Dendritic cell treated with granulocyte-macrophage colony-stimulating factor and Interleukin-4, amounts not matched to agents 40 ng/mL and 50 ng/mL, for 4 days (primary cell): Measurements from ENCODE around the gene SP110.

Experiments used
- H3K27ac Mint-ChIP-seq: one replicate; pipeline ENCODE4 v1.8.0; 2022; ENCODE audit warnings: mild to moderate bottlenecking, mixed read lengths
- H3K27me3 Mint-ChIP-seq: one replicate; pipeline ENCODE4 v1.8.0; 2022; ENCODE audit warnings: mild to moderate bottlenecking, mixed read lengths
- H3K36me3 Mint-ChIP-seq: one replicate; pipeline ENCODE4 v1.8.0; 2022; ENCODE audit warnings: low read depth, mixed read lengths
- H3K4me1 Mint-ChIP-seq: one replicate; pipeline ENCODE4 v1.8.0; 2022; ENCODE audit warnings: low read depth, mixed read lengths
- H3K4me3 Mint-ChIP-seq: one replicate; pipeline ENCODE4 v1.8.0; 2022; ENCODE audit warnings: mild to moderate bottlenecking, moderate library complexity, mixed read lengths
- H3K9me3 Mint-ChIP-seq: one replicate; pipeline ENCODE4 v1.8.0; 2022; ENCODE audit warnings: mixed read lengths
- intact Hi-C: fragments of 100-400 bp; cut with micrococcal nuclease; formaldehyde crosslinking; loops from one replicate; pipeline ENCODE4 v1.15.0; 2022

SP110 gene

GRCh38 chr2:230209422-230210051 is 10.2 kb downstream of the SP110 start:
- H3K4me3 Mint-ChIP-seq = no peak overlapping the region
- H3K27ac Mint-ChIP-seq = no peak overlapping the region
- no peaks in the 10 kb centered on the region for H3K27me3 Mint-ChIP-seq
- intact Hi-C loops = loop anchor here (5.0 kb wide), 1 partner anchor 213 kb away; no protein-coding TSS in a partner anchor
- H3K9me3 Mint-ChIP-seq = no peaks in the 10 kb centered on the region
- peaks cover 27% of the 10 kb centered on the region for H3K4me1 Mint-ChIP-seq
- peaks cover 57% of the 10 kb centered on the region for H3K36me3 Mint-ChIP-seq

GRCh38 chr2:230208576-230208975 is 11.2 kb downstream of the SP110 start:
- H3K9me3 Mint-ChIP-seq = no peaks in the 10 kb centered on the region
- H3K27ac Mint-ChIP-seq = no peak overlapping the region
- peaks cover 28% of the 10 kb centered on the region for H3K4me1 Mint-ChIP-seq
- peaks cover 57% of the 10 kb centered on the region for H3K36me3 Mint-ChIP-seq
- intact Hi-C loops = loop anchor here (5.0 kb wide), 1 partner anchor 214 kb away; no protein-coding TSS in a partner anchor
- H3K4me3 Mint-ChIP-seq = no peak overlapping the region
- no peaks in the 10 kb centered on the region for H3K27me3 Mint-ChIP-seq

- intact Hi-C loops = loop anchor here (5.0 kb wide), 1 partner anchor 217 kb away; no protein-coding TSS in a partner anchor
- Mint-ChIP-seq H3K27me3 (no peaks in the 10 kb centered on the region), H3K27ac (peak overlapping the region; percentile 9), H3K4me1 (peaks cover 35% of the 10 kb centered on the region), H3K36me3 (peaks cover 51% of the 10 kb centered on the region), H3K4me3 (no peak overlapping the region), H3K9me3 (peaks cover 7% of the 10 kb centered on the region)
These were observed 14.1 kb downstream of the SP110 start for GRCh38 chr2:230205721-230206120.

GRCh38 chr2:230205034-230205433 is 14.8 kb downstream of the SP110 start:
- intact Hi-C loops = loop anchor here (5.0 kb wide), 1 partner anchor 217 kb away; no protein-coding TSS in a partner anchor
- no peak overlapping the region for H3K4me3 Mint-ChIP-seq
- H3K27me3 Mint-ChIP-seq = no peaks in the 10 kb centered on the region
- H3K4me1 Mint-ChIP-seq = peaks cover 35% of the 10 kb centered on the region
- H3K9me3 Mint-ChIP-seq = peaks cover 7% of the 10 kb centered on the region
- H3K36me3 Mint-ChIP-seq = peaks cover 58% of the 10 kb centered on the region
- H3K27ac Mint-ChIP-seq = no peak overlapping the region

- intact Hi-C loops = no loop called here
- H3K27ac Mint-ChIP-seq = peak overlapping the region; percentile 34
- H3K36me3 Mint-ChIP-seq = peaks cover 76% of the 10 kb centered on the region
- H3K27me3 Mint-ChIP-seq = no peaks in the 10 kb centered on the region
- H3K4me1 Mint-ChIP-seq = peaks cover 35% of the 10 kb centered on the region
- no peak overlapping the region for H3K4me3 Mint-ChIP-seq
- H3K9me3 Mint-ChIP-seq = peaks cover 7% of the 10 kb centered on the region
These were observed 16.6 kb downstream of the SP110 start for GRCh38 chr2:230203110-230203676.

- Mint-ChIP-seq H3K4me1 (peaks cover 35% of the 10 kb centered on the region), H3K27me3 (no peaks in the 10 kb centered on the region), H3K4me3 (no peak overlapping the region), H3K9me3 (peaks cover 7% of the 10 kb centered on the region), H3K27ac (peak overlapping the region; percentile 34), H3K36me3 (peaks cover 81% of the 10 kb centered on the region)
- intact Hi-C loops = no loop called here
These were observed 17.2 kb downstream of the SP110 start for GRCh38 chr2:230202430-230203109.

GRCh38 chr2:230184727-230185578 is 34.8 kb downstream of the SP110 start:
- no peak overlapping the region for H3K27ac Mint-ChIP-seq
- intact Hi-C loops = no loop called here
- no peak overlapping the region for H3K4me3 Mint-ChIP-seq
- H3K36me3 Mint-ChIP-seq = peaks cover 62% of the 10 kb centered on the region
- no peaks in the 10 kb centered on the region for H3K27me3 Mint-ChIP-seq
- no peaks in the 10 kb centered on the region for H3K4me1 Mint-ChIP-seq
- H3K9me3 Mint-ChIP-seq = no peaks in the 10 kb centered on the region

- Mint-ChIP-seq H3K4me1 (no peaks in the 10 kb centered on the region), H3K36me3 (peaks cover 97% of the 10 kb centered on the region), H3K4me3 (no peak overlapping the region), H3K27me3 (no peaks in the 10 kb centered on the region), H3K9me3 (no peaks in the 10 kb centered on the region), H3K27ac (no peak overlapping the region)
- intact Hi-C loops = no loop called here
These were observed 38.6 kb downstream of the SP110 start for GRCh38 chr2:230181195-230181594.

GRCh38 chr2:230179907-230180306 is 39.9 kb downstream of the SP110 start:
- no peaks in the 10 kb centered on the region for H3K4me1 Mint-ChIP-seq
- no peak overlapping the region for H3K27ac Mint-ChIP-seq
- no peaks in the 10 kb centered on the region for H3K27me3 Mint-ChIP-seq
- H3K4me3 Mint-ChIP-seq = no peak overlapping the region
- peaks cover 98% of the 10 kb centered on the region for H3K36me3 Mint-ChIP-seq
- no peaks in the 10 kb centered on the region for H3K9me3 Mint-ChIP-seq
- intact Hi-C loops = no loop called here

- H3K27ac Mint-ChIP-seq = no peak overlapping the region
- intact Hi-C loops = no loop called here
- H3K4me3 Mint-ChIP-seq = no peak overlapping the region
- no peaks in the 10 kb centered on the region for H3K27me3 Mint-ChIP-seq
- H3K36me3 Mint-ChIP-seq = peaks cover 98% of the 10 kb centered on the region
- H3K4me1 Mint-ChIP-seq = no peaks in the 10 kb centered on the region
- H3K9me3 Mint-ChIP-seq = no peaks in the 10 kb centered on the region
These were observed 41.0 kb downstream of the SP110 start for GRCh38 chr2:230178546-230179485.

GRCh38 chr2:230176996-230177395 is 42.8 kb downstream of the SP110 start:
- Mint-ChIP-seq H3K4me1 (no peaks in the 10 kb centered on the region), H3K4me3 (no peak overlapping the region), H3K9me3 (no peaks in the 10 kb centered on the region), H3K27ac (no peak overlapping the region), H3K27me3 (no peaks in the 10 kb centered on the region), H3K36me3 (peaks cover 95% of the 10 kb centered on the region)
- intact Hi-C loops = no loop called here

- peaks cover 95% of the 10 kb centered on the region for H3K36me3 Mint-ChIP-seq
- no peak overlapping the region for H3K27ac Mint-ChIP-seq
- peaks cover 6% of the 10 kb centered on the region for H3K4me1 Mint-ChIP-seq
- H3K27me3 Mint-ChIP-seq = no peaks in the 10 kb centered on the region
- no peaks in the 10 kb centered on the region for H3K9me3 Mint-ChIP-seq
- no peak overlapping the region for H3K4me3 Mint-ChIP-seq
- intact Hi-C loops = no loop called here
These were observed 45.3 kb downstream of the SP110 start for GRCh38 chr2:230174466-230174865.

- Mint-ChIP-seq H3K36me3 (peaks cover 93% of the 10 kb centered on the region), H3K27ac (no peak overlapping the region), H3K27me3 (no peaks in the 10 kb centered on the region), H3K4me3 (no peak overlapping the region), H3K4me1 (peaks cover 6% of the 10 kb centered on the region), H3K9me3 (no peaks in the 10 kb centered on the region)
- intact Hi-C loops = no loop called here
These were observed 46.9 kb downstream of the SP110 start for GRCh38 chr2:230172852-230173251.
